ENCODE data around the gene MRPL41. TPM values are rescaled to one million over a fixed set of nuclear protein-coding genes. Genes with fewer than 3 reads are reported as not detected.
A peak's percentile ranks its signal among the peaks of the same experiment; 100 is the strongest.

MRPL41 gene
- total and polyA plus RNA-seq, 4 experiments from 2014 or later = 37.8 to 95.9 (median 65.8) TPM

GRCh38 chr9:137569609-137570203 is 18.0 kb downstream of the MRPL41 start:
- H3K9me3 ChIP-seq (ENCODE audit: control insufficient read depth in 1 of 2, low read length in 2 of 2) = no peaks in the 10 kb centered on the region
- DNase-seq = no peak
- ChIA-PET POLR2A (ENCODE audit: partially characterized antibody) (no interaction called here), CTCF (ENCODE audit: partially characterized antibody) (no interaction called here)
- H3K4me1 ChIP-seq (ENCODE audit: insufficient read depth, low read length) = no peaks in the 10 kb centered on the region
- Mint-ChIP-seq H3K27ac (no peak overlapping the region), H3K36me3 (peaks cover 18 to 26% of the 10 kb centered on the region in 2 donors), H3K4me3 (no peak overlapping the region), H3K9me3 (no peaks in the 10 kb centered on the region), H3K4me1 (peaks cover 1 to 10% (median 8%) of the 10 kb centered on the region in 4 donors), H3K27me3 (no peaks in the 10 kb centered on the region)
- intact Hi-C loops (cut with micrococcal nuclease) = no loop called here
- H3K27ac ChIP-seq (ENCODE audit: low read depth, low read length) = no peak overlapping the region
- no peaks in the 10 kb centered on the region for H3K27me3 ChIP-seq (ENCODE audit: insufficient read depth, low read length)
- no peak overlapping the region for H3K4me3 ChIP-seq (ENCODE audit: low read length in 2 of 2)
- peaks cover 20% of the 10 kb centered on the region for H3K36me3 ChIP-seq (ENCODE audit: insufficient read depth, low read length)

GRCh38 chr9:137570566-137570965 is 18.9 kb downstream of the MRPL41 start:
- Histone ChIP-seq H3K36me3 (ENCODE audit: insufficient read depth, low read length) (peaks cover 28% of the 10 kb centered on the region), H3K4me1 (ENCODE audit: insufficient read depth, low read length) (peaks cover 4% of the 10 kb centered on the region), H3K27me3 (ENCODE audit: insufficient read depth, low read length) (no peaks in the 10 kb centered on the region), H3K4me3 (ENCODE audit: low read length in 2 of 2) (no peak overlapping the region), H3K9me3 (ENCODE audit: control insufficient read depth in 1 of 2, low read length in 2 of 2) (no peaks in the 10 kb centered on the region), H3K27ac (ENCODE audit: low read depth, low read length) (no peak overlapping the region)
- ChIA-PET POLR2A (ENCODE audit: partially characterized antibody) (no interaction called here), CTCF (ENCODE audit: partially characterized antibody) (no interaction called here)
- no peaks in the 10 kb centered on the region for H3K9me3 Mint-ChIP-seq
- no peaks in the 10 kb centered on the region for H3K27me3 Mint-ChIP-seq
- peak overlapping the region in 4 of 7 donors; percentile 28 to 76 (median 72) for H3K27ac Mint-ChIP-seq
- H3K4me1 Mint-ChIP-seq = peaks cover 3 to 17% (median 12%) of the 10 kb centered on the region in 4 donors
- no peak overlapping the region for H3K4me3 Mint-ChIP-seq
- peaks cover 21 to 35% of the 10 kb centered on the region in 2 donors for H3K36me3 Mint-ChIP-seq
- intact Hi-C loops (cut with micrococcal nuclease) = no loop called here
- DNase-seq = no peak

GRCh38 chr9:137574192-137574591 is 22.5 kb downstream of the MRPL41 start:
- H3K9me3 Mint-ChIP-seq = no peaks in the 10 kb centered on the region
- Histone ChIP-seq H3K4me3 (ENCODE audit: low read length in 2 of 2) (no peak overlapping the region), H3K27ac (ENCODE audit: low read depth, low read length) (no peak overlapping the region), H3K9me3 (ENCODE audit: control insufficient read depth in 1 of 2, low read length in 2 of 2) (no peaks in the 10 kb centered on the region), H3K27me3 (ENCODE audit: insufficient read depth, low read length) (no peaks in the 10 kb centered on the region), H3K36me3 (ENCODE audit: insufficient read depth, low read length) (peaks cover 36% of the 10 kb centered on the region), H3K4me1 (ENCODE audit: insufficient read depth, low read length) (peaks cover 35% of the 10 kb centered on the region)
- intact Hi-C loops (cut with micrococcal nuclease) = no loop called here
- peaks cover 23 to 46% of the 10 kb centered on the region in 2 donors for H3K36me3 Mint-ChIP-seq
- H3K4me1 Mint-ChIP-seq = peaks cover 17 to 43% (median 33%) of the 10 kb centered on the region in 4 donors
- no peak for DNase-seq
- peak overlapping the region in 1 of 7 donors; percentile 78 for H3K27ac Mint-ChIP-seq
- ChIA-PET POLR2A (ENCODE audit: partially characterized antibody) (no interaction called here), CTCF (ENCODE audit: partially characterized antibody) (no interaction called here)
- H3K4me3 Mint-ChIP-seq = no peak overlapping the region
- no peaks in the 10 kb centered on the region for H3K27me3 Mint-ChIP-seq

- H3K4me1 Mint-ChIP-seq = peaks cover 18 to 44% (median 31%) of the 10 kb centered on the region in 4 donors
- peaks cover 21 to 44% of the 10 kb centered on the region in 2 donors for H3K36me3 Mint-ChIP-seq
- Histone ChIP-seq H3K4me1 (ENCODE audit: insufficient read depth, low read length) (peaks cover 37% of the 10 kb centered on the region), H3K27me3 (ENCODE audit: insufficient read depth, low read length) (no peaks in the 10 kb centered on the region), H3K27ac (ENCODE audit: low read depth, low read length) (no peak overlapping the region), H3K4me3 (ENCODE audit: low read length in 2 of 2) (no peak overlapping the region), H3K36me3 (ENCODE audit: insufficient read depth, low read length) (peaks cover 36% of the 10 kb centered on the region), H3K9me3 (ENCODE audit: control insufficient read depth in 1 of 2, low read length in 2 of 2) (no peaks in the 10 kb centered on the region)
- DNase-seq = no peak
- ChIA-PET CTCF (ENCODE audit: partially characterized antibody) (no interaction called here), POLR2A (ENCODE audit: partially characterized antibody) (interaction anchor here (1.5 kb wide), 1 partner anchor 23 kb away, joined by 5 read pairs; the partner anchor contains the start of gene MRPL41)
- H3K4me3 Mint-ChIP-seq = peak overlapping the region in 1 of 8 donors; percentile 20
- H3K27ac Mint-ChIP-seq = peak overlapping the region in 5 of 7 donors; percentile 43 to 75 (median 57)
- intact Hi-C loops (cut with micrococcal nuclease) = no loop called here
- H3K27me3 Mint-ChIP-seq = no peaks in the 10 kb centered on the region
- H3K9me3 Mint-ChIP-seq = no peaks in the 10 kb centered on the region
Measured at GRCh38 chr9:137575364-137575715, 23.7 kb downstream of the MRPL41 start.

GRCh38 chr9:137575716-137576411 is 24.2 kb downstream of the MRPL41 start:
- intact Hi-C loops (cut with micrococcal nuclease) = no loop called here
- no peaks in the 10 kb centered on the region for H3K9me3 Mint-ChIP-seq
- CTCF ChIA-PET (ENCODE audit: partially characterized antibody) = no interaction called here
- peaks cover 37% of the 10 kb centered on the region for H3K4me1 ChIP-seq (ENCODE audit: insufficient read depth, low read length)
- H3K9me3 ChIP-seq (ENCODE audit: control insufficient read depth in 1 of 2, low read length in 2 of 2) = no peaks in the 10 kb centered on the region
- H3K27me3 Mint-ChIP-seq = no peaks in the 10 kb centered on the region
- H3K4me3 Mint-ChIP-seq = peak overlapping the region; percentile 5 to 67 (median 41)
- POLR2A ChIA-PET (ENCODE audit: partially characterized antibody) = interaction anchor here (1.5 to 3.7 kb wide), 2 partner anchors 24 to 43 kb away, joined by 5 to 26 read pairs; partner anchors contain the start of genes EHMT1 and MRPL41
- H3K27me3 ChIP-seq (ENCODE audit: insufficient read depth, low read length) = no peaks in the 10 kb centered on the region
- H3K36me3 ChIP-seq (ENCODE audit: insufficient read depth, low read length) = peaks cover 36% of the 10 kb centered on the region
- no peak for DNase-seq
- no peak overlapping the region for H3K27ac ChIP-seq (ENCODE audit: low read depth, low read length)
- H3K4me1 Mint-ChIP-seq = peaks cover 17 to 39% (median 27%) of the 10 kb centered on the region in 4 donors
- H3K36me3 Mint-ChIP-seq = peaks cover 16 to 41% of the 10 kb centered on the region in 2 donors
- H3K4me3 ChIP-seq (ENCODE audit: low read length in 2 of 2) = no peak overlapping the region
- peak overlapping the region in 5 of 7 donors; percentile 43 to 75 (median 51) for H3K27ac Mint-ChIP-seq

- peaks cover 8 to 43% of the 10 kb centered on the region in 2 donors for H3K36me3 Mint-ChIP-seq
- Histone ChIP-seq H3K27ac (ENCODE audit: low read depth, low read length) (peak within 1 kb of the TSS; percentile 78), H3K36me3 (ENCODE audit: insufficient read depth, low read length) (peaks cover 25% of the 10 kb centered on the region), H3K9me3 (ENCODE audit: control insufficient read depth in 1 of 2, low read length in 2 of 2) (no peaks in the 10 kb centered on the region), H3K4me3 (ENCODE audit: low read length in 2 of 2) (peak within 1 kb of the TSS; percentile 47 to 86), H3K27me3 (ENCODE audit: insufficient read depth, low read length) (no peaks in the 10 kb centered on the region), H3K4me1 (ENCODE audit: insufficient read depth, low read length) (peaks cover 37% of the 10 kb centered on the region)
- intact Hi-C loops (cut with micrococcal nuclease) = loop anchor here (1.0 kb wide), 3 partner anchors 12 to 27 kb away; partner anchors contain the start of genes ARRDC1, MRPL41 and ZMYND19
- peaks cover 15 to 44% (median 27%) of the 10 kb centered on the region in 4 donors for H3K4me1 Mint-ChIP-seq
- ChIA-PET POLR2A (ENCODE audit: partially characterized antibody) (interaction anchor here (0.7 to 3.7 kb wide), 7 partner anchors 9 to 147 kb away, joined by 3 to 38 read pairs (median 8); partner anchors contain the start of genes ARRDC1, EHMT1, MRPL41 and PNPLA7), CTCF (ENCODE audit: partially characterized antibody) (interaction anchor here (0.6 to 2.4 kb wide), 11 partner anchors 10 to 1620 kb away, joined by 3 to 10 read pairs (median 3); partner anchors contain the start of genes ARRDC1, MRPL41 and PNPLA7)
- no peaks in the 10 kb centered on the region for H3K27me3 Mint-ChIP-seq
- H3K27ac Mint-ChIP-seq = peak within 1 kb of the TSS; percentile 22 to 85 (median 70)
- H3K9me3 Mint-ChIP-seq = no peaks in the 10 kb centered on the region
- peak; percentile 91 to 93 (median 92) for DNase-seq
- H3K4me3 Mint-ChIP-seq = peak within 1 kb of the TSS; percentile 78 to 87 (median 84)
Measured at GRCh38 chr9:137578518-137579258, 27.0 kb downstream of the MRPL41 start, which contains the start of gene DPH7. Gene DPH7 (minus strand): TSS chr9:137578925. CDS start chr9:137578777, 148 bp downstream.

Data from CD4-positive, alpha-beta memory T cell (primary cell).